ENCODE data around the gene NDFIP2.

Gene NDFIP2

GRCh38 chr13:79442706-79443105 lies 38.2 kb upstream of the NDFIP2 start:
- Histone ChIP-seq H3K9ac (ENCODE audit: low read depth, low read length, poor library complexity) (no peak overlapping the region), H3K36me3 (replicated peaks in 1 of 2; ENCODE audit: control insufficient read depth in 2 of 2, insufficient read depth in 2 of 2, low read length in 2 of 2) (no peaks in the 10 kb centered on the region), H4K8ac (ENCODE audit: low read depth, low read length) (no peak overlapping the region), H2AK5ac (ENCODE audit: low read depth, low read length) (no peak overlapping the region), H4K91ac (ENCODE audit: low read depth, low read length, poor library complexity) (no peak overlapping the region), H3K79me1 (ENCODE audit: low read depth, low read length) (no peaks in the 10 kb centered on the region), H2BK12ac (ENCODE audit: low read length) (no peak overlapping the region), H3K27me3 (ENCODE audit: control insufficient read depth in 3 of 3, insufficient read depth in 3 of 3, low read depth in 1 of 3, low read length in 3 of 3) (no peaks in the 10 kb centered on the region), H3K4me3 (ENCODE audit: low read length in 2 of 2) (no peak overlapping the region), H3K23ac (ENCODE audit: low read depth, low read length, poor library complexity) (no peak overlapping the region), H3K4me1 (ENCODE audit: control insufficient read depth in 2 of 2, insufficient read depth in 1 of 2, low read depth in 1 of 2, low read length in 2 of 2) (no peaks in the 10 kb centered on the region), H3K4ac (ENCODE audit: low read length) (no peak overlapping the region), H3K9me3 (replicated peaks in 1 of 2; ENCODE audit: control insufficient read depth in 2 of 2, insufficient read depth in 1 of 2, low read depth in 1 of 2, low read length in 2 of 2) (no peaks in the 10 kb centered on the region), H2AFZ (ENCODE audit: low read length) (no peak overlapping the region), H3K14ac (ENCODE audit: low read length) (no peak overlapping the region), H3K4me2 (ENCODE audit: insufficient read depth, low read length, poor library complexity, severe bottlenecking) (no peak overlapping the region), H2BK5ac (ENCODE audit: low read length) (no peak overlapping the region), H3K18ac (ENCODE audit: low read length) (no peak overlapping the region), H3K27ac (replicated peaks; ENCODE audit: low read length) (no peak overlapping the region), H2BK15ac (ENCODE audit: low read length) (no peak overlapping the region), H2BK120ac (ENCODE audit: low read depth, low read length) (no peak overlapping the region)
- WGBS, 2 donors (ENCODE audit: extremely low coverage in 2 of 2, insufficient read length in 2 of 2, insufficient replicate concordance in 1 of 2): no CpG with 5 or more reads among the region's 3 CpGs
- DNase-seq (ENCODE audit: low spot score): no peak

GRCh38 chr13:79445968-79446645 lies 34.8 kb upstream of the NDFIP2 start:
- Histone ChIP-seq H2BK12ac (ENCODE audit: low read length) (no peak overlapping the region), H3K4ac (ENCODE audit: low read length) (no peak overlapping the region), H2BK15ac (ENCODE audit: low read length) (no peak overlapping the region), H3K27me3 (ENCODE audit: control insufficient read depth in 3 of 3, insufficient read depth in 3 of 3, low read depth in 1 of 3, low read length in 3 of 3) (peaks cover 0 to 6% (median 0%) of the 10 kb centered on the region in 3 experiments), H3K9ac (ENCODE audit: low read depth, low read length, poor library complexity) (no peak overlapping the region), H3K4me2 (ENCODE audit: insufficient read depth, low read length, poor library complexity, severe bottlenecking) (no peak overlapping the region), H2BK5ac (ENCODE audit: low read length) (no peak overlapping the region), H2AK5ac (ENCODE audit: low read depth, low read length) (no peak overlapping the region), H3K9me3 (replicated peaks in 1 of 2; ENCODE audit: control insufficient read depth in 2 of 2, insufficient read depth in 1 of 2, low read depth in 1 of 2, low read length in 2 of 2) (no peaks in the 10 kb centered on the region), H3K4me1 (ENCODE audit: control insufficient read depth in 2 of 2, insufficient read depth in 1 of 2, low read depth in 1 of 2, low read length in 2 of 2) (no peaks in the 10 kb centered on the region), H2AFZ (ENCODE audit: low read length) (no peak overlapping the region), H3K27ac (replicated peaks; ENCODE audit: low read length) (no peak overlapping the region), H3K79me1 (ENCODE audit: low read depth, low read length) (no peaks in the 10 kb centered on the region), H4K8ac (ENCODE audit: low read depth, low read length) (no peak overlapping the region), H3K23ac (ENCODE audit: low read depth, low read length, poor library complexity) (no peak overlapping the region), H3K4me3 (ENCODE audit: low read length in 2 of 2) (no peak overlapping the region), H4K91ac (ENCODE audit: low read depth, low read length, poor library complexity) (no peak overlapping the region), H3K36me3 (replicated peaks in 1 of 2; ENCODE audit: control insufficient read depth in 2 of 2, insufficient read depth in 2 of 2, low read length in 2 of 2) (no peaks in the 10 kb centered on the region), H3K18ac (ENCODE audit: low read length) (no peak overlapping the region), H3K14ac (ENCODE audit: low read length) (no peak overlapping the region), H2BK120ac (ENCODE audit: low read depth, low read length) (no peak overlapping the region)
- DNase-seq (ENCODE audit: low spot score): no peak
- no CpG with 5 or more reads among the region's 11 CpGs for whole genome bisulfite sequencing, 2 donors (ENCODE audit: extremely low coverage in 2 of 2, insufficient read length in 2 of 2, insufficient replicate concordance in 1 of 2)

- no peak for DNase-seq (ENCODE audit: low spot score)
- no peak overlapping the region for H4K91ac ChIP-seq (ENCODE audit: low read depth, low read length, poor library complexity)
- H3K36me3 ChIP-seq (replicated peaks in 1 of 2; ENCODE audit: control insufficient read depth in 2 of 2, insufficient read depth in 2 of 2, low read length in 2 of 2): no peaks in the 10 kb centered on the region
- H3K14ac ChIP-seq (ENCODE audit: low read length): no peak overlapping the region
- no peak overlapping the region for H2BK120ac ChIP-seq (ENCODE audit: low read depth, low read length)
- H2AK5ac ChIP-seq (ENCODE audit: low read depth, low read length): no peak overlapping the region
- H3K9me3 ChIP-seq (replicated peaks in 1 of 2; ENCODE audit: control insufficient read depth in 2 of 2, insufficient read depth in 1 of 2, low read depth in 1 of 2, low read length in 2 of 2): no peaks in the 10 kb centered on the region
- no CpG with 5 or more reads among the region's 4 CpGs for WGBS, 2 donors (ENCODE audit: extremely low coverage in 2 of 2, insufficient read length in 2 of 2, insufficient replicate concordance in 1 of 2)
- H3K23ac ChIP-seq (ENCODE audit: low read depth, low read length, poor library complexity): no peak overlapping the region
- no peak overlapping the region for H3K18ac ChIP-seq (ENCODE audit: low read length)
- H3K27ac ChIP-seq (replicated peaks; ENCODE audit: low read length): no peak overlapping the region
- H3K4me1 ChIP-seq (ENCODE audit: control insufficient read depth in 2 of 2, insufficient read depth in 1 of 2, low read depth in 1 of 2, low read length in 2 of 2): peaks cover 0 to 6% of the 10 kb centered on the region in 2 donors
- H4K8ac ChIP-seq (ENCODE audit: low read depth, low read length): no peak overlapping the region
- no peak overlapping the region for H2BK12ac ChIP-seq (ENCODE audit: low read length)
- no peak overlapping the region for H2BK5ac ChIP-seq (ENCODE audit: low read length)
- H3K4me3 ChIP-seq (ENCODE audit: low read length in 2 of 2): no peak overlapping the region
- no peak overlapping the region for H2AFZ ChIP-seq (ENCODE audit: low read length)
- H3K27me3 ChIP-seq (ENCODE audit: control insufficient read depth in 3 of 3, insufficient read depth in 3 of 3, low read depth in 1 of 3, low read length in 3 of 3): peaks cover 0 to 6% (median 0%) of the 10 kb centered on the region in 3 experiments
- no peaks in the 10 kb centered on the region for H3K79me1 ChIP-seq (ENCODE audit: low read depth, low read length)
- H3K4ac ChIP-seq (ENCODE audit: low read length): no peak overlapping the region
- H3K4me2 ChIP-seq (ENCODE audit: insufficient read depth, low read length, poor library complexity, severe bottlenecking): no peak overlapping the region
- H2BK15ac ChIP-seq (ENCODE audit: low read length): no peak overlapping the region
- no peak overlapping the region for H3K9ac ChIP-seq (ENCODE audit: low read depth, low read length, poor library complexity)
Observed at GRCh38 chr13:79447141-79447540, 33.8 kb upstream of the NDFIP2 start.

GRCh38 chr13:79447741-79448140 lies 33.2 kb upstream of the NDFIP2 start:
- H2AFZ ChIP-seq (ENCODE audit: low read length): no peak overlapping the region
- no peak overlapping the region for H2AK5ac ChIP-seq (ENCODE audit: low read depth, low read length)
- no peak overlapping the region for H3K4me2 ChIP-seq (ENCODE audit: insufficient read depth, low read length, poor library complexity, severe bottlenecking)
- no peak overlapping the region for H2BK5ac ChIP-seq (ENCODE audit: low read length)
- no peaks in the 10 kb centered on the region for H3K79me1 ChIP-seq (ENCODE audit: low read depth, low read length)
- H2BK15ac ChIP-seq (ENCODE audit: low read length): no peak overlapping the region
- no peak overlapping the region for H3K18ac ChIP-seq (ENCODE audit: low read length)
- no CpG with 5 or more reads among the region's 2 CpGs for WGBS, 2 donors (ENCODE audit: extremely low coverage in 2 of 2, insufficient read length in 2 of 2, insufficient replicate concordance in 1 of 2)
- H3K36me3 ChIP-seq (replicated peaks in 1 of 2; ENCODE audit: control insufficient read depth in 2 of 2, insufficient read depth in 2 of 2, low read length in 2 of 2): no peaks in the 10 kb centered on the region
- peaks cover 0 to 8% of the 10 kb centered on the region in 2 donors for H3K4me1 ChIP-seq (ENCODE audit: control insufficient read depth in 2 of 2, insufficient read depth in 1 of 2, low read depth in 1 of 2, low read length in 2 of 2)
- H2BK120ac ChIP-seq (ENCODE audit: low read depth, low read length): no peak overlapping the region
- no peak overlapping the region for H3K23ac ChIP-seq (ENCODE audit: low read depth, low read length, poor library complexity)
- peaks cover 0 to 6% (median 0%) of the 10 kb centered on the region in 3 experiments for H3K27me3 ChIP-seq (ENCODE audit: control insufficient read depth in 3 of 3, insufficient read depth in 3 of 3, low read depth in 1 of 3, low read length in 3 of 3)
- H3K9me3 ChIP-seq (replicated peaks in 1 of 2; ENCODE audit: control insufficient read depth in 2 of 2, insufficient read depth in 1 of 2, low read depth in 1 of 2, low read length in 2 of 2): no peaks in the 10 kb centered on the region
- H3K27ac ChIP-seq (replicated peaks; ENCODE audit: low read length): no peak overlapping the region
- no peak overlapping the region for H3K14ac ChIP-seq (ENCODE audit: low read length)
- H3K4me3 ChIP-seq (ENCODE audit: low read length in 2 of 2): no peak overlapping the region
- no peak for DNase-seq (ENCODE audit: low spot score)
- H3K9ac ChIP-seq (ENCODE audit: low read depth, low read length, poor library complexity): no peak overlapping the region
- no peak overlapping the region for H2BK12ac ChIP-seq (ENCODE audit: low read length)
- no peak overlapping the region for H4K91ac ChIP-seq (ENCODE audit: low read depth, low read length, poor library complexity)
- H3K4ac ChIP-seq (ENCODE audit: low read length): no peak overlapping the region
- no peak overlapping the region for H4K8ac ChIP-seq (ENCODE audit: low read depth, low read length)
